ENCODE data around the gene SEPTIN8.
"Not testable (repeated sequence)": the region's sequence is repeated elsewhere in the genome, so short reads cannot be mapped to it uniquely, and the experiment has no call there.

The SEPTIN8 gene

DNA sequence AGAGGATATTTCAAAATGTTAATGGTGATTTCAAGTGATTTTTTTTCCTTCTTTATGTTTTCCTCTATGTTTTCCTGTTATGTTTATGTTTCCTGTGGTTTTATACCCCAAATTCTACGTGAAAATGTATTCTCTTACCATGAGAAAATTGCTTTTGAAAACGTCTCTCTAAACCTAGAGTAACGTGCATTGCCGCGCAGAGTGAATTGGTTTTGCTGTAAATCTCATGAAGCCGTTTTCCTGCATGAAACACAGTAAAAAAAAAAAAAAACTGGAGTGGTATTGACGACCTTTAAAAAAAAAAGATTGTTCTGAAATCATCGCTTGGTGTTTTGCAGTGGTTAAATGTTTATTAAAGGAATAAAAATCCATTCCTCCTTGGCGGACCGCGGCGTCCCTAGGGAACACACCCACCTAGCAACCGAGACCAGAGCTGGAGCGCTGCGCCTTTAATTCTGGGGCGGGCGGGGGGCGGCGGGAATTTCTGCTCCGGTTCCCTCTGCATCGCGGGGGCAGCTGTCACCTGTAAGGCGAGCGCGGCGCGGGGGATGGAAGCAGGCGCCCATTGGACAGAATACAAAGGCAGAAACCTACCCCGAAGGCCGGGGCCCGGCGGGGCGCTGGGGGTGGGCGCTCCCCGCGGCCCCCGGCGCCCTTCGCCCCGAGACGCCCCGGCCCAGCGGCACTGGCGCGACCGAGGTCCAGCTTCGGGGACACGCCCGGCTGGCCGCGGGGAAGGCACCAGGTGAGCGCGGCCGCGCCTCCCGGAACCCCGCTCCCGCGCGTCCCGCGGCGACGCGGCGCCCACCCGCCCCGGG lies 36.0 kb upstream of the SEPTIN8 start, which contains the start of gene SOWAHA:
Gene SOWAHA (plus strand): TSS at position 522 of the 818 bp plus-strand sequence. CDS start 320 bp downstream, outside the sequence.
- DNase-seq (ENCODE audit: low read depth in 3 of 3) = no peak

DNA sequence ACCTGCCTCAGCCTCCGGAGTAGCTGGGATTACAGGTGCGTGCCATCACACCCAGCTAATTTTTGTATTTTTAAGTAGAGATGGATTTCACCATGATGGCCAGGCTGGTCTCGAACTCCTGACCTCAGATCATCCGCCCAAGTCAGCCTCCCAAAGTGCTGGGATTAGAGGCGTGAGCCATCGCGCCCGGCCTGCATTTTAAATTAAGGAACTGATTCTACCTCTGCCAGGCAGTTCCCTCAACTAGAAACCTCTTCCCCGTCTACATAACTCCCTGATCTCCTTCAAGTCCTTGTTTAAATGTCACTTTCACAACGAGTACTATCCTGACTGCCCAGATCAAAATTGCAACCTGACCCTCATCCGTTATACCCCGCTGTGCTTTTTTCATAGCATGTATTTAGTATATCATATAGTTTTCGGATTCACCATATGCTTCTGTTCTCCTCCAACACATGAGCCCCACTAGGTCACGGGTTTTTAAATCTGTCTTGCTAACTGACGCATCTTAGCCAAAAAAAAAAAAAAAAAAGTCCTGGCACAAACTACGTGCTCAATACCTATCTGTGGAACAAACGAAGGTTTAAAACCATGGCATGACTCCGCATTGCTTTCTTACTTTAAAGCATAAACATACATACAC lies 35.2 kb upstream of the SEPTIN8 start:
- no peak for DNase-seq (ENCODE audit: low read depth in 3 of 3)

DNA sequence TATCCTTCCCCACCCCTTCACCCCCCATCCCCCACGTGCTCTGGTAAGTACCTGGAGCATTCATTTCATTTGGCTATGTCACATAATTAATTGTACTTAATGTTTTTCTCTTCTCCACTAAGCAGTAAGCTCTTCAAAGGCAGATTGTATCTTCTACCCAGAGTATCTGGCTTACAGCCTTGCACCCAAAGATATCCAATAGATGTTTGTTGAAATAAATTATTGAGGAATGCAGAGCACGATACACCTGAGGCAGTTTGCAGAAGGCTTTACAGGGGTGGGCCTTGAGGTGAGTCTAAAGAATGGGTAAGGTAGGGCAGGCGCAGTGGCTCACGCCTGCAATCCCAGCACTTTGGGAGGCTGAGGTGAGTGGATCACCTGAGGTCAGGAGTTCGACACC lies 33.6 kb upstream of the SEPTIN8 start:
- no peak for DNase-seq (ENCODE audit: low read depth in 3 of 3)

DNA sequence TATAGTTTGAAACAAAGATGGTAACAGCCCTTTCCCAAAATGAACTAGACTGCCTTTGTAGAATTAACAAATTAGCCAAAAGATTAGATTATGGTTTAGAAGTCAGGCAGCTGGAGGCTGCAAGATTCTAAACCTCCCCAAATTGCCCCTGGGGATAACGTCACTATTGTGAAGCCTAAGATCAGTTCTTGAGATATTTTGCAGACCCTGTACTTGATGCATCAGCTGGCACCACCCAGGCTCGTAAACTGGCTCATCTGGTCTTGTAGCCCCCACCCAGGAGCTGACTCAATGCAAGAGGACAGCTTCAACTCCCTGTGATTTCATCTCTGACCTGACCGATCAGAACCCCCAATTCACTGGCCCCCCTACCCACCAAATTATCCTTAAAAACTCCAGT lies 31.8 kb upstream of the SEPTIN8 start:
- DNase-seq (ENCODE audit: low read depth in 3 of 3) = no peak

DNA sequence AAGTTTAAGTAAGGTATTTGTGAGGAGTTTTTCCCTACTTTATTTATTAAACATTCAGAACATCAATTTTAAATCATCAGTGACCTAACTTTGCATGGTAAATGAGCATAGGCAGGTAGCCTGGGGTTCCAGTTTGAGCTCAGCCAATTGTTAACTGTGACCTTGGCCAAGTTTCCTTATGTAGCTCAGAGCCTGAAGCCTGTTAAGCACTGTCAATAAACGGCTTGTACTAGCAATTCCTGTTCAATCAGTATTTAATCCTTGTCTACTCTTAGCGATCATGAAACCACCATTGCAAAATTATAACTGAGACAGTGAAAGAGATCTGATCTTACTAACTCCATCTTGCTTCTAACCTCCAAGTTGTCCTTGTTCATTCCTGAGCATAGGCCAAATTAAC lies 31.4 kb upstream of the SEPTIN8 start:
- DNase-seq (ENCODE audit: low read depth in 3 of 3) = no peak

DNA sequence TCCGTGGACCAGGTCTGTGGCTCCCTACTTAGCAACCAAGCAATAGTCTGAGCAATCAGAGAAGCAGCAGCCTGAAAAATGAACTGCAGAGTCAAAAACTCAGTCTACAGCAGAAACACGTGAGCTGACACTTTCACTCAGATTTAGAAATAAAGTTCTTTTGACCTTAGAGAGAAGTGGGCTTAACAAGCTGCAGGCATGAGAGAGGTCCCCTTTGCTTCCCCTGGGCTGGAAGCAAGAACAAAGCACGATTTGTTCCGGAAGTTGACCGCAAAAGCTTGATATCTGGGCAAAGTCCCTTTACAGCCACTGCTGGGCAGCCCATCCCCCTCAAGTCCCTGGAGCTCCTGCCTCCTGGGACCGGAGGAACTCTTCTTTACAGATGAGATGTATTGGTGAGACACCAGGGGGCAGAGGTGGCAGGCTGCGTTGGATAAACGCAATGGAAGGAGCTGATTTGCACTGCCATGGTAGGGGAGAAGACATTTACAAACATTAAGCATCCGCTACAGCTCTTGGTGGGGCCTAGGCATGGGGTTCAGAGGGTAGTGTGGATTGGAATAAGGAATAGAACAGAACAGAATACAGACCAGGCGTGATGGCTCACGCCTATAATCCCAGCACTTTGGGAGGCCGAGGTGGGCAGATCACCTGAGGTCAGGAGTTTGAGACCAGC lies 30.3 kb upstream of the SEPTIN8 start:
- DNase-seq (ENCODE audit: low read depth in 3 of 3) = no peak

DNA sequence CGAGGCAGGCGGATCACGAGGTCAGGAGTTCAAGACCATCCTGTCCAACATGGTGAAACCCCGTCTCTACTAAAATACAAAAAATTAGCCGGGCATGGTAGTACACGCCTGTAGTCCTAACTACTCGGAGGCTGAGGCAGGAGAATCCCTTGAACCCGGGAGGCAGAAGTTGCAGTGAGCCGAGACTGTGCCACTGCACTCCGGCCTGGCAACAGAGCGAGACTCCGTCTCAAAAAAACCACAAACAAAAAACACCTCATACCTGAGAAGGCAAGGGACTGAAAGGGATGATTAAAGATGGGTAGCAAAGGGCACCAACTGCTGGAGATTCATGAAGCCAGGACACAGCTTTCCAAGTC lies 29.7 kb upstream of the SEPTIN8 start:
- not testable (repeated sequence) for DNase-seq (ENCODE audit: low read depth in 3 of 3)

DNA sequence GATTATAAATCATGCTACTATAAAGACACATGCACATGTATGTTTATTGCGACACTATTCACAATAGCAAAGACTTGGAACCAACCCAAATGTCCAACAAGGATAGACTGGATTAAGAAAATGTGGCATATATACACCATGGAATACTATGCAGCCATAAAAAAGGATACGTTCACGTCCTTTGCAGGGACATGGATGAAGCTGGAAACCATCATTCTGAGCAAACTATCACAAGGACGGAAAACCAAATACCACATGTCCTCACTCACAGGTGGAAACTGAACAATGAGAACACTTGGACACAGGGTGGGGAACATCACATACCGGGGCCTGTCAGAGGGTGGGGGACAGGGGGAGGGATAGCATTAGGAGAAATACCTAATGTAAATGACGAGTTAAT lies 28.8 kb upstream of the SEPTIN8 start:
- DNase-seq (ENCODE audit: low read depth in 3 of 3) = not testable (repeated sequence)

DNA sequence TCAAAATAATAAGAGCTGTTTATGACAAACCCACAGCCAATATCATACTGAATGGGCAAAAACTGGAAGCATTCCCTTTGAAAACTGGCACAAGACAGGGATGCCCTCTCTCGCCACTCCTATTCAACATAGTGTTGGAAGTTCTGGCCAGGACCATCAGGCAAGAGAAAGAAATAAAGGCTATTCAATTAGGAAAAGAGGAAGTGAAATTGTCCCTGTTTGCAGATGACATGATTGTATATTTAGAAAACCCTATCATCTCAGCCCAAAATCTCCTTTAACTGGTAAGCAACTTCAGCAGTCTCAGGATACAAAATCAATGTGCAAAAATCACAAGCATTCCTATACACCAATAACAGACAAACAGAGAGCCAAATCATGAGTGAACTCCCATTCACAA lies 27.2 kb upstream of the SEPTIN8 start:
- DNase-seq (ENCODE audit: low read depth in 3 of 3) = not testable (repeated sequence)

DNA sequence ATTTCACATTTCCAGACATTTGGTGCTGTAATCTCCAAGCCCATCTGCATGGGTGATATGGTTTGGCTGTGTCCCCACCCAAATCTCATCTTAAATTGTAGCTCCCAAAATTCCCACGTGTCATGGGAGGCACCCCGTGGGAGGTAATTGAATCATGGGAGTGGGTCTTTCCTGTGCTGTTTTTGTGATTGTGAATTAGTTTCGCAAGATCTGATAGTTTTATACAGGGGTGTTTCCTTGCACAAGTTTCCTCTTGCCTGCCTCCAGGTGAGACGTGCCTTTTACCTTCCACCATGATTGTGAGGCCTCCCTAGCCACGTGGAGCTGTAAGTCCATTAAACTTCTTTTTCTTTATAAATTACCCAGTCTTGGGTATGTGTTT lies 25.6 kb upstream of the SEPTIN8 start:
- DNase-seq (ENCODE audit: low read depth in 3 of 3) = not testable (repeated sequence)

DNA sequence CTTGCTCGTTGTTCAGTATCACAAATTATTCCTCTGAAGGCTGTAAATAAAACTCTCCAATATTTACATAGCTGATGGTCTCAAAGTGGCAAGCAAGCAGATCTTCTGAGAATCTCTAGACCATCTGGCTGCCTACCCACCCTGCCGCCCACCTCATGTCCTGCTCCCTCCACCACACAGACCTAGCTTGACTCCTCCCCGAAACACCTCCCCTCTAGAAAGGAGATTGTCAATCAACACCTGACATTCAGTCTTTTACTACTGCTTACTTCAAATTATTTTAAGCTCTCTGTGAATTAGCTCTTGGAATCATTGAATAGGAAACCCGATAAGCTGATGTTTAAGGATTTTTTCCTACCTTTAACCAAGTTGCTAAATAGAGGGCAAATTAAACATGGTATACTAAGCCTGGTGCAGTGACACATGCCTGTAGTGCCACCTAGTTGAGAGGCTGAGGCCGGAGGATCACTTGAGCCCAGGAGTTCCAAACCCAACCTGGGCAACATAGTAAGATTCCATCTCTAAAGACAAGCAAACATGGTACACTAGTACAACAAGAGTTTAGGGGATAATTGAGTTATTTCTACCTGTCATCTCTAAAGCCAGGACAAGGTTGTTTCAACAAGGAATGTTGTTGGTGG lies 25.1 kb upstream of the SEPTIN8 start:
- no peak for DNase-seq (ENCODE audit: low read depth in 3 of 3)

DNA sequence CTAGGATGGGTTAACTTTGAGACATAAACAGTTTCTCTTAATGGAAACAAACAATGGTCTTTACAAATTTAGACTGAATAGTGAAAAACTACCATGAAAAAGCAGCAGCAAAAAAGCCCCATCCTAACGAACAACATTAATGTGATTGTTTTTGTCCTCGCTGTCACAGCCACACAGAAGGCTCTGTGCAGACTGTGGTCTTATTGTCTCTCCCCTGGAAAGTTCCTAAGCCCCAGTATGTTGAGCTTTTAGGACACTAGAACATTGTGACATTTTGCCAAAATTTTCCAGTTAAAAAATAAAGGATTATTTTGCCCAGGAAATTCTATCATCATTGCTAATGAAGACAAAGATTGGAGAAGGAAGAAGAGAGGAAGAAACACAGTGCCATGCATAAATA lies 23.5 kb upstream of the SEPTIN8 start:
- no peak for DNase-seq (ENCODE audit: low read depth in 3 of 3)

DNA sequence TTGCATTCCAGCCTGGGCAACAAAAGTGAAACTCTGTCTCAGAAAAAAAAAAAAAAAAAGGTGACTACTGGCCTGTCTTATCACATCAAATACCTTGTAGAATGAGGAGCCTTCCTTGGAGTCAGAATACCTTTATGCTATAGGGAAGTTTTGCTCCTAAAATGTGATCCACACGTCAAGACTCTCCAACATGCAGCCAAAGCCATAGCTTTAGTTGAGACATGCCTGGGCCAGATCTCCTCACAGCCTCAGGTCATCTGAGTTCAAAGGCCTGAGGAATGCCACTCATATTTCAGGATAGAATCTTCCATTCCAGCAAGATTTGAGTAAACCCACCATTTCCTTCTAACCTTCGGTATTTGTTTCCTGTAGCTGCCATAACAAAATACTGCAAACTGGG lies 22.4 kb upstream of the SEPTIN8 start:
- no peak for DNase-seq (ENCODE audit: low read depth in 3 of 3)

DNA sequence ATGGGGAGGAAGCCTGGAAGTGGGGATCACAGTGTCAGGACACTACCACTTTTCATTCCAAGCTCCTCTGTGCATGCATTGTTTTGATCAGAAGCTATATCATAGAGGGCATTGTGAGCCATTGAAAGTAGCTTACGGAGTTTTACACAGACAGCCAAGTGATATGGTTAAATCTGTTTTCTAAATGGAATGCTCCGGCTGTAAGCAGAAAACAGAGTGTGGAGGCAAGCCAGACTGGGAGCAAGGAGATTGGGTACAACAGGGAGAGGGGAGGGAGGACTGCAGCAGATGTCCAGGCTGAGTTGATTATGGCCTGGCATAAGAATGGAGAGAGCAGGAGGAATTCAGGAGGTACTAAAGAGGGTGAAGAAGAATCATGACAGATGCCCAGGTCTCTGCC lies 20.6 kb upstream of the SEPTIN8 start:
- no peak for DNase-seq (ENCODE audit: low read depth in 3 of 3)

DNA sequence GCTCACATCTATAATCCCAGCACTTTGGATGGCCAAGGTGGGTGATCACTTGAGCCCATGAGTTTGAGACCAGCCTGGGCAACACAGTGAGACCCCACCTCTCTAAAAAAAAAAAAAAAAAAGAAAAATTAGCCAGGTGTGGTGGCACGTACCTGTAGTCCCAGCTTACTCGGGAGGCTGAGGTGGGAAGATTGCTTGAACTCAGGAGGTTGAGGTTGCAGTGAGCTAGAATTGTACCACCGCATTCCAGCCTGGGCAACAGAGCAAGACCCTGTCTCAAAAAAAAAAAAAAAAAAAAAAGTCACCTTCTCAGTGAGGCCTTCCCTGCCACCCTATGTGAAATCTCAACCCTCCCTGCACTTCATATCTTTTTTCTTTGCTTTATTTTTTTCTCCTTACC lies 14.0 kb upstream of the SEPTIN8 start:
- no peak for DNase-seq (ENCODE audit: low read depth in 3 of 3)

DNA sequence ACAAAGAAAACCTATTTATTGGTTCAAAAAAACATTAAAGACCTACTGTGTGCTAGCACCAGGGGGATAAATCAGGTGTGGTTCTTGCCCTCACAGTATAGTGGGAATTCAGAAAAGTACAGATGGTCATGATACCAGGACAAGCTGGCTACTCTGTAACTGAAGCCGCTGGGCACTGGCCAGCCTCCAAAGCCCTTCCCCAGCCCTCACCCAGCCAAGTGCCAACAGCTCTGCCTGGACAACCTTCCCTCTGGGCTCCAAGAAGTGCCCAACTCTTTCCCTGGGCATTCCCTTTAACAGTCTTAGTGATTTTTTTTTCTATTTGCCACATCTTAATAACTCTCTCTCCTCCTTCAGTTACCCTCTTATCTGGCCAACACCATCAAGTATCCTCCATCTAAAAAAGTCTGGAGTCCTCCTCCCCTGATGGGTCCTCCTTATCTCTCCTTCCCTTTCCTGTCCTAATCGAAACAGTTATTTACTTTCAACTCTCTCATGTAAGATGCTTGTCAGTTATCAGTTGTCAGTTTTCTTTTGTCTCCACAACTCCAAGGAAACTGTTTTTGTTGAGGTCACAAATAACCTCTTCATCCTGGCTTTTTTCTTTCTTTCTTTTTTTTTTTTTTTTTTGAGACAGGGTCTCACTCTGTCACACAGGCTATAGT lies 13.3 kb upstream of the SEPTIN8 start:
- DNase-seq (ENCODE audit: low read depth in 3 of 3) = no peak

DNA sequence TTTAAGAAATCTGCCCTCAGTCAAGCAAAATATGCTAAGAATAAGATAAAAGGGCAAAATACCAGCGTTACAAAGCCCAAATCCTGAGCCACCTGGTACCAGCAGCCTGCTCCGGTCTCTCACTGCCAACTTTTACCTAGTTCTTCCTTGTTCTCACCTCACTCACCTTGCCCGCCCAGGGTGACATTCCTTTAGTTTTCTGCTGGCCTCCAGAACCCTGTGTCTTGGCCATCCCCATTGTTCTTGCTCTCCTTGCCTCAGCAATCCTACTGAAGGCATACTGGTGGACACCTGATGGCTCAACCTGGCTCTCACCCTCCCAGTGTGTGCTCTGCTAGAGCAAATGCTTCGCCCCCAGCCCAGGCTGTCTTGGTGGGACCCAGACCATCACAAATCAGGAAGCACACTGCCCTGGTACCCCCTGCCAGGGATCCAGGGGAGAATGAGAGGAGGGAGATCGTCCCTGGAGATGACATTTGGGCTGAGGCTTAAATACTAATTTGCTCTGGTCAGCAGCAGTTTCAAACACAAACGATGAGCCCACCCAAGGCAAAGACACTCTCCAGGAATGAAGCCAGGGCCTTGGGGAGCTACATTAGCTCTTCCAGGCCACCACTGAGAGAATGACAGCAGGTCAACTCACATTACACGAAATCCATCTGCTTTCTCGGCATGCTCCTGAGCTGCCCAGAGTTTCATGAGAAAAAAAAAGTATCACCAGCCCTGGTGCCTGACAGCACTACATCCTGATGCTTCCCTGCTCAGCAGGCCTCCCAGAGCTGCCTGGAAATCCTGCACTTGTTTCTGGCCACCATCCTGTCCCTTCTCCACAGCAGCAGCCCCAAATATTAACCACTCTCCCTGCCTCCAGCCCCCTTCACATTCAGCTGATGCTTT lies 12.2 kb upstream of the SEPTIN8 start:
- no peak for DNase-seq (ENCODE audit: low read depth in 3 of 3)

DNA sequence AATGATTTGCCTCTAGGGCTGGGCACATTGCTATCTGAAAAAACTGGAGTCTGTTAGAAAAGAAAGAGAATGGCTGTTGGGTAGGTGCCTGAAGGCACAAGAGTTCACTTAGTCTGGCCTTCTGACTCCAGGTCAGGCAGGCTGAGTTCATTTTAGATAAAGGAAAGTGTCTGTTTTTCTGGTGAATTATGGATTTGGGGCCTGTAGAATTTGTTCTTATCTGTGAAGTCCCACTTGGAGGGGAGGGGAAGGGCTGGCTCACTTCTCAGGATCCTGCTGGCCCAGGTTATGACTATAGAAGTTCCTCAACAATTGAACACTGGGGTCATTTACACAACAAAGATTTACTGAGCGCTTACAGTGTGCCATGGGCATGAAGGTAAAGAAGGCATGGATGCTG lies 11.5 kb upstream of the SEPTIN8 start:
- DNase-seq (ENCODE audit: low read depth in 3 of 3) = no peak

DNA sequence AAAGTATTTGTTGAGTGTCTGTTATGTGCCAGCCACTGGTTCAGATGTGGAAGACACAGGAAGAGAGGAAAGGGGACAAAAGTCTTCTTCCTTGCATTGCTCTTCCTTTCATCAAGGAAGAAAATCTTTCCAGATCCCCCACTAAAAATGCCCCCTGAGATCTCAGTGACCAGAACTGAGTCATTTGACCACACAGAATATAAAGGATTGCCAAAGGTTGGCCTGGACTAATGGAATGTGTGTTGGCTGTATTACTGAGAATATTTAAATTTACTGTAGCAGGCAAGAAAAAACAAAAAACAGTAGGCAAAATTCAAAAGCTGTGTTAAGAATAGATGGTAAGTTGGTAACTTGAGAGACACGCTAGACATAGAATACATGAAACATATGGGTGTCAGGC lies 10.0 kb upstream of the SEPTIN8 start:
- no peak for DNase-seq (ENCODE audit: low read depth in 3 of 3)

DNA sequence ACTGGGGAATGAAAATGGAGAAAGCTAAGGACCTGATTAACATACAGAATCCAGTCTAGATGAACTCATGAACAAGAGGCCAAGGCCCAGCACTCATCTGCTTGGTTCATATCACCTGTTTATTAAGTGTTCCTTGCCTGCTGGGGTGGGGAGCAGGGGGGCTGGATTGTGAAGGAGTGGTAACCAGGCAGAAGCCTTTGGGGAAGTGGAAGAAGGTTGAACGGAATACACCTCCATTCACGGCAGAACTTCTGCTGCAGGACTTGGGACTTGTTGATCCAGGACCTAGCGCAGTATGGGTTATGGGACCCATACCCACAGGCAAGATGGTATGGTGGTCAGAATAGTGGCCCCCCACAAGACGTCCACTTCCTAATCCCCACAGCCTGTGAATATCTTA lies 8.8 kb upstream of the SEPTIN8 start:
- DNase-seq (ENCODE audit: low read depth in 3 of 3) = no peak

DNA sequence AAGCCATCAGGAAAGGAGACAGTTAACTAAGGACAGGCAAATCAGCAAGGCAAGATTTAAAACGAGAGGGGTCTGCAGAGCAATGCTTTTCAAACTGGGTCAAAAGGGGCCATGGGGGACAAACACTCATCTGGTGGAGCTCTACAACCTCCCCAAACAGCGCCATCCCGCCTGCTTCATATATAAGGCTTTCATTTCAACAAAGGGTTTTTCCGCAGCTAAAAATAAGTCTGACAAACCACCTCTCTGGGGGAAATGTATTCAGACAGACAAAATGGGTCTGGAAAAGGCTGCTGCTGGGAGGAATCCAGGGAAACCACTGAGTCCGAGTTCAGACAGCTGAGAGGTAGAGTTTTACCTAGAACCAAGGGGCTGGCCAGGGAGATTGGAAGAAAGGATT lies 8.3 kb upstream of the SEPTIN8 start:
- DNase-seq (ENCODE audit: low read depth in 3 of 3) = no peak

Data from stimulated activated CD4-positive, alpha-beta T cell treated with anti-CD3 and anti-CD28 coated beads, TNF-alpha, amount 100 ng/mL, for 24 hours (primary cell).